Measurements from ENCODE around the gene CDC42BPA.

The CDC42BPA gene

DNA sequence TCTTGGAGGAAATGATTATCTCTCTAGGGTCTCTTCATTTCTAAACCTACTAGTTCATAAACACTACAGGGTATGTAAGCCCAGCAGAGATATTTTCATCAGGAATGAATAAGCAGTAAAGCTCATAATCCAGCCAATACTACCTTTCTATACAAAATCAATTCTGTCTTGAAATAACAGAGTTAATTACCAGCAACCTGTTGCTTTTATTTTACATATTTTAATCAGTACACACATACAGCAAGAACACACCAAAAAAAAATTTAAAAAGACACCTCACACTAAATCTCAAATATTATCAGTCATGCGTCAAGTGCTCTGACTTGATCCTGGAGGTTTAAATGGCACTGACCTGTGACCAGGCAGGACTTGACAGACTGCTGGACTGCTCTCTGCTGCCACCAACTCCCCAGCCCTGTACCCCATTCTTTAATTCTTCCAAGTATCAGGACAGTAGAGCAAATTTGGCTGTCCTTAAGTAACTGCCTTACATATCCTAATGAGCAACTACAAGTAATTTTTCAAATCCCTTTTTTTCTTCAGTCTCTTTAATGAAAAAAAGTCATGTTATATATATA lies 98.5 kb downstream of the CDC42BPA start:
- no peak overlapping the region for H3K4me3 ChIP-seq (ENCODE audit: low read length)
- DNase-seq (ENCODE audit: low read depth), result no peak
- TF ChIP-seq, protein P1, sequence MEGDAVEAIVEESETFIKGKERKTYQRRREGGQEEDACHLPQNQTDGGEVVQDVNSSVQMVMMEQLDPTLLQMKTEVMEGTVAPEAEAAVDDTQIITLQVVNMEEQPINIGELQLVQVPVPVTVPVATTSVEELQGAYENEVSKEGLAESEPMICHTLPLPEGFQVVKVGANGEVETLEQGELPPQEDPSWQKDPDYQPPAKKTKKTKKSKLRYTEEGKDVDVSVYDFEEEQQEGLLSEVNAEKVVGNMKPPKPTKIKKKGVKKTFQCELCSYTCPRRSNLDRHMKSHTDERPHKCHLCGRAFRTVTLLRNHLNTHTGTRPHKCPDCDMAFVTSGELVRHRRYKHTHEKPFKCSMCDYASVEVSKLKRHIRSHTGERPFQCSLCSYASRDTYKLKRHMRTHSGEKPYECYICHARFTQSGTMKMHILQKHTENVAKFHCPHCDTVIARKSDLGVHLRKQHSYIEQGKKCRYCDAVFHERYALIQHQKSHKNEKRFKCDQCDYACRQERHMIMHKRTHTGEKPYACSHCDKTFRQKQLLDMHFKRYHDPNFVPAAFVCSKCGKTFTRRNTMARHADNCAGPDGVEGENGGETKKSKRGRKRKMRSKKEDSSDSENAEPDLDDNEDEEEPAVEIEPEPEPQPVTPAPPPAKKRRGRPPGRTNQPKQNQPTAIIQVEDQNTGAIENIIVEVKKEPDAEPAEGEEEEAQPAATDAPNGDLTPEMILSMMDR (conservative IDR thresholded peaks at IDR 0.05; ENCODE audit: low read depth, low read length), result no peak

DNA sequence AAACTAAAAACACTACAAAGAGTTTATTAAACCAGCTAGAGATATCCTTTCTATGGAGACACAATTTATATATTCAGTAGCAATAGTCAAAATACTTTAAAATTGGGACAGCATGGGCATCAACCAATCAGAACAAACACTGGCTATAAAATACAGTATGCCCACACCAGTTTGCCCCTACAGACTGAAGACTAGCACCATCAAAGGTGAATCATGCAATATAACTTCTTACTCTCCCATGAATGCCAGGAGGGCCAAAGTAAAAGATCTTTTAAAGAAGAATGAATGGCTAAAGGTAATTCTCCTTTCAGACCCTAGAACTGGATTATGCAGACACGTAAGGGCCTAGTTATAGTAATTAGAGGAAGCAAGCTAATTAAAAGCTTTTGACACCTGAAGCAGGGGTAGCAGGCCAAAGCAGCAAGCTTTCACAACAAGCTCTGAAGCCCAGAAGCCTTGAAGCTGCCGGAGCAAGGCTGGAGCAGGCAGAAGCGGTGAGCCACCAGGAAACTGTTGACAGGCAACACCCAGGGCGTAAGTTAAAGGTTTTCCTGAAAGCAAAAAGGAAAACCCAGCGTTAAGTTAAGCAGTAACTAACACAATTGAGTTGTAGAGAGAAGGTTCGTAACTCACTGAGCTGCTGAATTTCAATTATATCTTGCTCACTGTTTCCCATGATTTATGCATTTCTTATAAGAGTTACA lies 99.3 kb downstream of the CDC42BPA start:
- H3K4me3 ChIP-seq (ENCODE audit: low read length), result no peak overlapping the region
- TF ChIP-seq, protein P1 (conservative IDR thresholded peaks at IDR 0.05; ENCODE audit: low read depth, low read length), result no peak
- DNase-seq (ENCODE audit: low read depth), result no peak

DNA sequence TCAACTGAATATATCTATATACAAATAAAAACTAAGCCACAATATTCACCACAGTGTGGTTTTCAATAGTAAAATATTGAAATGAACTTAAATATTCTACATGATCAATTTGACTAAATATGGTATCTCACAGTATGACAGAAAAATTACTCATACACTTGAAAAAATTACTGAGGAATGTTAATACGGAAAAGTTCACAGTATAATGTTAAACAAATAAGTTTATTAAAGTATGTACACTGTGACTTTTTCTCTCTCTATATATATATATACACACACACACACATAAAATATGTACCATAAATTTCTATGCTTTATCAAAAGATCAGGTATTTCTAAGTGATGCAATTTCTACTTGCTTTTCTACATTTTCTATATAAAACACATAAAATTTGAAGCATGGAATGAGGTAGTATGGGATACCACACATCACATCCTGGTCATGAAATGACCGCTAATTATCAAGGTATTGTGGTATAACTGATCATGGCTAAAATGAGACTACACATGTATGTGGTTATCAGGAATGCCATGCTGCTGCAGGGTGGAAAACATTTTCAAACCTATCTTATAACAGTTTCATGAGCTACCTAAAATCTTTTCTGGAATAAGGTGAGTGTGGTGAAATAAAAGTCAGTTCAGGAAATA lies 102.3 kb downstream of the CDC42BPA start:
- DNase-seq (ENCODE audit: low read depth), result no peak
- H3K4me3 ChIP-seq (ENCODE audit: low read length), result no peak overlapping the region
- TF ChIP-seq, protein P1 (conservative IDR thresholded peaks at IDR 0.05; ENCODE audit: low read depth, low read length), result no peak

DNA sequence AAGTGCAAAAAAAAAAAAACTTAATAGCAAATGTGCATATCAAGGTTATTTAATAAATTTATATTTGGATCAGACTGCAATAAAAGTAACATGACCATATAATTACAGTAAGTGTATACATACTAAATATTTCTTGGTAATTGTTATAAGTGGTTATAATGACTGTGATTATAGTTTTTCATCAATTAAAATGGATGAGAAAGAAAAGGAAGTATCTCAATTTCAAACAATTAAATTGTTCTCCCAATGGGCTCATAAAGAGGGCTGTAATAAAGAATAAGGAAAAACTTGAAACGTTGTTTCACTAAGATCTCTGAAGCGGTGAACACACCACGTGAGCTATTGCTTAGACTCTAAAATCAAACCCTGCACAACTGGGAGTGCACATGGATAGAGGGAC lies 104.1 kb downstream of the CDC42BPA start:
- TF ChIP-seq, protein P1 (conservative IDR thresholded peaks at IDR 0.05; ENCODE audit: low read depth, low read length), result no peak
- no peak for DNase-seq (ENCODE audit: low read depth)
- H3K4me3 ChIP-seq (ENCODE audit: low read length), result no peak overlapping the region

DNA sequence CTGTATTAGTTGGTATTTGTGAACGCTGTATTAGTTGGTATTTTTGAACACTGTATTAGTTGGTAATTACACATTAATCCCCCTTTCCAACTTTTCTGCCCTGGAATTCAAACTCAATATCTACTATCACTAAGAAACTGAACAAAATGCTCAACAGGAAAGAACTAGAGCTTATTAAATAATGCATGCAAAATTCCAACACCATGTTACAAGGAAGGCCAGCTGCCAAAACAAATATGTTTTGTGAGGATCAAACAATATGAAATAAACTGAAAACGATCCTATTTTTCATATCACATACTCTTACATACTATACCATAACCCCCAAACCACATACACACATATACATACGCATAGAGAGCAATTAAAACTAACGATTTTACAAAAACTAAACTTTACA lies 104.9 kb downstream of the CDC42BPA start:
- no peak overlapping the region for H3K4me3 ChIP-seq (ENCODE audit: low read length)
- TF ChIP-seq, protein P1 (conservative IDR thresholded peaks at IDR 0.05; ENCODE audit: low read depth, low read length), result no peak
- DNase-seq (ENCODE audit: low read depth), result no peak

DNA sequence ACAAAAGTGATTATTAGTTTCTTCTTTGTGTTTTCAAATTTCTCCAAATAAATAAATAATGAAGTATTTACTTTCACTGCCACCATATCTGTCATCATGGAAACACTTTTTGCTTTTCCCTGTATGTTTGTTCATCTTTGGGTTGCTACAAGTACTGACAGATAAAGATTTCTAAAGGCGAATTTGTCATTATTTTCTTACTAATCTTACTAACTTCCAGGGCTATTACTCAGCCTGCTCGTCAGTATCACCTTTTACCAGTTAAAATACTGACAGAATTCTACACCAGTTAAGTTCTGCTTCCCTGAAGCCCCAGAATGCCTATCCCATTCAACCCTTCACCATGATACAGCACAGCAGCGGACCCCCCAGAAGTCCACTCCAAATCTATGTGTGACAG lies 106.1 kb downstream of the CDC42BPA start:
- no peak for DNase-seq (ENCODE audit: low read depth)
- no peak overlapping the region for H3K4me3 ChIP-seq (ENCODE audit: low read length)
- TF ChIP-seq, protein P1 (conservative IDR thresholded peaks at IDR 0.05; ENCODE audit: low read depth, low read length), result no peak

DNA sequence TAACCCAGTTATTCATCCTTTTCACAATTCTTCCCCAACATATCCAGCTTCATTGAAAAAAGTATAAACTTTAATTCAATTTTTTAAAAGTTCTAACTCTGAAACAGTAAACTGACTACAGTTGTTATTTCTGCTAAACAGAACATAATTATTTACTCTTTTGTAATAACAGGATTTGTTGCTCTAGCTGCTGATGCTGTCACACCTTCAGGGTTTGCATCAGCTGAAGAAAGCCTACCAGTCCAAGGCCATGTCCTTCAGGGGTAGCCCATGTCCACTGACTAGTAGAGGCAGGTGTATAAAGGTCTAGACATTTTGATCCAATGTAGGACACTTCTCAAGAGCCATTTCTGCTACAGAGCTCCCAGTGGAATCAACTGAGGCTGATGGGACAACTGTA lies 107.7 kb downstream of the CDC42BPA start:
- no peak for DNase-seq (ENCODE audit: low read depth)
- TF ChIP-seq, protein P1 (conservative IDR thresholded peaks at IDR 0.05; ENCODE audit: low read depth, low read length), result no peak
- H3K4me3 ChIP-seq (ENCODE audit: low read length), result no peak overlapping the region

Data from retinal pigment epithelial cell (primary cell).